ENCODE data around the gene NAT16.
A peak's percentile ranks its signal among the peaks of the same experiment; 100 is the strongest.
"Not testable (repeated sequence)": the region's sequence is repeated elsewhere in the genome, so short reads cannot be mapped to it uniquely, and the experiment has no call there.

Gene NAT16

GRCh38 chr7:101125989-101126650 is 54.0 kb downstream of the NAT16 start:
- DNase-seq = peak in 1 of 2 donors; percentile 48

GRCh38 chr7:101124376-101125056 is 55.6 kb downstream of the NAT16 start:
- DNase-seq = no peak

- no peak for DNase-seq
Measured at GRCh38 chr7:101123703-101124068, 56.4 kb downstream of the NAT16 start.

GRCh38 chr7:101122933-101123702 is 57.0 kb downstream of the NAT16 start:
- DNase-seq = no peak

- DNase-seq = no peak
Measured at GRCh38 chr7:101121991-101122932, 57.8 kb downstream of the NAT16 start.

GRCh38 chr7:101121631-101121990 is 58.5 kb downstream of the NAT16 start:
- not testable (repeated sequence) for DNase-seq
